HepG2 (cell line): ENCODE measurements around the gene ATF6.

Experiments
- ARNT ChIP-seq: fragments of 450-650 bp; IDR thresholded peaks from 2 replicates; pipeline ENCODE4 v1.6.1; 2017
- BCL3 ChIP-seq: sonication (generic); formaldehyde crosslinking; IDR thresholded peaks from 2 replicates; pipeline ENCODE4 v1.5.1; 2020; ENCODE audit warnings: mild to moderate bottlenecking, missing genetic modification reagents, moderate library complexity
- CTCF ChIP-seq: sonication (generic); formaldehyde crosslinking; IDR thresholded peaks from 2 replicates; pipeline ENCODE4 v1.5.0; 2020; ENCODE audit warnings: mild to moderate bottlenecking, missing genetic modification reagents, moderate library complexity
- KAT8 ChIP-seq: IDR thresholded peaks from 2 replicates; pipeline ENCODE4 v1.6.1; 2016; ENCODE audit warnings: missing genetic modification reagents, missing compliant biosample characterization
- KDM1A ChIP-seq: IDR thresholded peaks from 2 replicates; pipeline ENCODE4 v1.6.1; 2016; ENCODE audit warnings: missing compliant biosample characterization
- KLF16 ChIP-seq, 2 experiments: sonication (generic) in 1 of 2; formaldehyde crosslinking in 1 of 2; IDR thresholded peaks; 2 replicates each; pipeline versions ENCODE4 v1.6.1 to v1.8.0; 2016 to 2023; ENCODE audit warnings: missing genetic modification reagents in 2 of 2, missing compliant biosample characterization in 1 of 2
- NFIC ChIP-seq: IDR thresholded peaks from 2 replicates; pipeline ENCODE4 v1.6.1; 2012; ENCODE audit warnings: mild to moderate bottlenecking, low read length, inconsistent platforms
- POLR2A ChIP-seq, 2 experiments: IDR thresholded peaks; 2 replicates each; pipeline ENCODE4 v1.6.1; 2011; ENCODE audit warnings: low read depth in 2 of 2, low read length in 2 of 2, mild to moderate bottlenecking in 1 of 2, moderate library complexity in 1 of 2; ENCODE audit not compliant: insufficient read depth in 1 of 2
- RFX1 ChIP-seq: fragments of 450-650 bp; IDR thresholded peaks from 2 replicates; pipeline ENCODE4 v1.6.1; 2017
- SOX6 ChIP-seq, 2 experiments: fragments of 450-650 bp in 1 of 2; sonication (generic) in 1 of 2; formaldehyde crosslinking in 1 of 2; IDR thresholded peaks; 2 replicates each; pipeline versions ENCODE4 v1.4.0 to v1.6.1; 2017 to 2020; ENCODE audit warnings: antibody characterized with exemption in 1 of 2, mild to moderate bottlenecking in 1 of 2, missing genetic modification reagents in 1 of 2
- STAG1 ChIP-seq: sonication (generic); formaldehyde crosslinking; IDR thresholded peaks from 2 replicates; pipeline ENCODE4 v1.4.0; 2020; ENCODE audit warnings: missing genetic modification reagents
- ZBTB40 ChIP-seq, 2 experiments: fragments of 450-650 bp in 1 of 2; sonication (generic) in 1 of 2; formaldehyde crosslinking in 1 of 2; IDR thresholded peaks; 2 replicates each; pipeline versions ENCODE4 v1.6.1 to v1.8.0; 2016 to 2022; ENCODE audit warnings: antibody characterized with exemption in 1 of 2, mild to moderate bottlenecking in 1 of 2, missing genetic modification reagents in 1 of 2
- ZNF512 ChIP-seq: sonication (generic); formaldehyde crosslinking; IDR thresholded peaks from 2 replicates; pipeline ENCODE4 v1.4.0; 2020; ENCODE audit warnings: mild to moderate bottlenecking, missing genetic modification reagents
- ZNF660 ChIP-seq: sonication (generic); formaldehyde crosslinking; IDR thresholded peaks from 2 replicates; pipeline ENCODE4 v1.5.1; 2020; ENCODE audit warnings: mild to moderate bottlenecking, low read depth, missing genetic modification reagents, borderline replicate concordance

GRCh38 chr1:161736335-161736969 lies 29.7 kb upstream of the ATF6 start:
- TF ChIP-seq CTCF (CRISPR knock-in tag) (no peak), SOX6 (IDR thresholded peaks at IDR 0.05) (no peak), SOX6 (CRISPR knock-in tag; IDR thresholded peaks at IDR 0.05) (no peak), BCL3 (CRISPR knock-in tag) (no peak), ZNF512 (CRISPR knock-in tag) (no peak), RFX1 (no peak), POLR2A (IDR thresholded peaks at IDR 0.05; ENCODE audit: insufficient read depth in 1 of 2, low read depth in 2 of 2, low read length in 2 of 2) (no peak), NFIC (no peak), ZNF660 (no peak), KLF16 (CRISPR knock-in tag; IDR thresholded peaks at IDR 0.05) (no peak), ZBTB40 (IDR thresholded peaks at IDR 0.05) (no peak), ZBTB40 (CRISPR knock-in tag; IDR thresholded peaks at IDR 0.05) (no peak), KDM1A (no peak), ARNT (no peak), STAG1 (CRISPR knock-in tag) (no peak), KAT8 (CRISPR knock-in tag) (no peak)
